GM12873 (cell line): Measurements from ENCODE around the gene ZNF581.

Experiments
- CTCF ChIP-seq: IDR thresholded peaks from 2 replicates; pipeline ENCODE4 v1.5.1; 2012; ENCODE audit warnings: low read depth, mild to moderate bottlenecking, moderate library complexity, low read length, control low read depth; ENCODE audit not compliant: insufficient read depth; ENCODE audit errors: missing control alignments

ZNF581 gene

GRCh38 chr19:55643003-55643886 is at the start of gene ZNF581:
ZNF581 (plus strand) TSS chr19:55643649; CDS start chr19:55644572, 923 bp downstream.
- TF ChIP-seq CTCF, result no peak

- no peak for TF ChIP-seq CTCF
Observed at GRCh38 chr19:55594996-55595545, 48.4 kb upstream of the ZNF581 start.

- no peak for TF ChIP-seq CTCF
Observed at GRCh38 chr19:55596304-55596703, 47.1 kb upstream of the ZNF581 start.

- no peak for TF ChIP-seq CTCF
Observed at GRCh38 chr19:55597501-55597921, 45.9 kb upstream of the ZNF581 start.

GRCh38 chr19:55598034-55598433 is 45.4 kb upstream of the ZNF581 start:
- TF ChIP-seq CTCF, result no peak

- TF ChIP-seq CTCF, result no peak
Observed at GRCh38 chr19:55598719-55599467, 44.6 kb upstream of the ZNF581 start.

GRCh38 chr19:55599468-55599841 is 44.0 kb upstream of the ZNF581 start, which contains the start of gene FIZ1:
FIZ1 (minus strand) TSS chr19:55599517; CDS start chr19:55597865, 1,652 bp downstream.
- no peak for TF ChIP-seq CTCF
